Femur (tissue), 1 donor: ENCODE results near the gene COL19A1.

Experiments
- DNase-seq: peaks from one replicate; pipeline ENCODE4 v3.0.0-alpha.2; 2017

COL19A1 gene

DNA sequence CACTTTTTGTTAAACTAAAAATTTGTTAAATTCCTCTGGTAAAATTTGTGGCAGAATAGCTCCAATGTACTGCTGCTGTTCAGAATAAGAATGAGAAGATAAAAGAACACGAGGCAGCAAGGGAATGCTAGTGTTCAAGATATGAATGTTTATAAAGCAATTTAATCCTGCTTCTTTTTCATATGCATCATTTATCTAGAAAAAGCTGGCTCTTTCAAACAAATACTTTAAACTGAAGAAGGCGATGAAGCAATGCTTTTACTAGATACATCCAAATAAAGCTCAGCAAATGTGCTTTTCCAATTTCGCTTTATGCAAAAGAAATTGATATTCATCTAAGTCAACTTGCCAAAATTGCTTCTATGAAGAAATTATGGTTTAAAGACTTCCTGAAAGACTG is 370.0 kb downstream of the COL19A1 start:
- DNase-seq = no peak

DNA sequence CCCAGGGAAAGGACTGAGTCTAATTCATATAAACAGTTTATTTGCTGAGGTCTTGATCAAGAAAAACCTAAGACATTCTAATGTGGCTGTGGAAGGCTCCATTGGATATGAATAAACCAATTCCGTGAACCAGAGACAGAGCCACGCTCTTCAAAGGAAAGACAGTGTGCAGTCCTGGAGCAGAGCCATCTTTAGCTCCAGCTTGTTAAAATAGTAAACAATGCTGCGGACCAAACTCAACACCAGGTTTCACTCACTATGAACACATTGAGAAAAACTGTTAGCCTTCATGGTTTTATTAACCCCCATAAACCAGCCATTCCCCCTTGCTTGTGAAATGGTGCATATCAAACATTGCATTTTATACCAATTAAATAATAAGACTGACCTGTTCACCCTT is 374.7 kb downstream of the COL19A1 start:
- DNase-seq = no peak

DNA sequence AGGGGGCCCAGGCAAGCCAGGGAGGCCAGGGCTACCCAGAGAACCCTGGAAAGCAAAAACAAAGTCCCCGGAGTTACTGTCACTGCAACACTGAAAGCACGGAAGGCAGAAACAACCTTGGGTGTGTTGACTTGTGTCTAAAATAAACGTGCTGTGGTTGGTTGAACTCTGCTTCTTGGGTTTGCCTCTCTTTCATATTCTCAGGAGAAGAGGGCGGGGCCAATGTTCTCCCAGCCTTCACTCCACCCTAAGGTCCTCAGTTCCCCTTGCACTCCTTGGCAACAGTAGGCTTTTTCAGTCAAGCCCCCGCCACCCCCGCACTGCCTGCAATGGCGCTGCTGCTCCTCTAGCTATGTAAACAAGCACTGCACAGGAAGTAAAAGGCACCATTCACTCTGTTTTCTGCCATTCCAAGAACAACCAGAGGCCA is 375.6 kb downstream of the COL19A1 start:
- DNase-seq = peak; percentile 55

DNA sequence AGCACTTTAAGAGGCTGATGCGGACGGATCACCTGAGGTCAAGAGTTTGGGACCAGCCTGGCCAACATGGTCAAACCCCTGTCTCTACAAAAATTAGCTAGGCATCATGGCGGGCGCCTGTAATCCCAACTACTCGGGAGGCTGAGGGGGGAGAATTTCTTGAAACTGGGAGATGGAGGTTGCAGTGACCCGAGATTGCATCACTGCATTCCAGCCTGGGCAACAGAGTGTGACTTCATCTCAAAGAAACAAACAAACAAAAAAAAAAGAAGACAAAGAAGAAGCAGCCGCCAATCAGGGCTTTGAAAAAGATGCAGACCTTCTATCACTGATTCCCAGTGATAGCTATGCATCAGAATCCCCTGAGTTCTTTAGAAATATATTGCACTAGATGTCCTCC is 379.8 kb downstream of the COL19A1 start:
- DNase-seq = no peak

DNA sequence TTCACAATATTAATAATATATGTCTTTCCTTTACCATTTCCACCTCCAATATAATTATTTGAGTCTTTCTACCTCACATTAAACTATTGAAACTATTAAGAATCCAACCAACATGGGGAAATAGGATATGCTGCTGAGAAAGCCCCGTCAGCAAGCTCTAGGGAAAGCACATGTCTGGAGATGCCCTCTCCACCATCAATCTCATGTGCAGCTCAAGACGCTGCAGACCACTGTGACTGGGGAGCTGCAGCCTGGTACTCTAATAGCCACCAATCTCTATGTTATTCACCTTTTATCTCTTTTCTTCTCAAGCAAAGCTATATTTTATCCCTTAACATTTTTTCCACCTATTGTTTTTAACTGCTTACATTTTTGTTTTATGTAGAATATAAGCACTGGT is 386.2 kb downstream of the COL19A1 start:
- no peak for DNase-seq

DNA sequence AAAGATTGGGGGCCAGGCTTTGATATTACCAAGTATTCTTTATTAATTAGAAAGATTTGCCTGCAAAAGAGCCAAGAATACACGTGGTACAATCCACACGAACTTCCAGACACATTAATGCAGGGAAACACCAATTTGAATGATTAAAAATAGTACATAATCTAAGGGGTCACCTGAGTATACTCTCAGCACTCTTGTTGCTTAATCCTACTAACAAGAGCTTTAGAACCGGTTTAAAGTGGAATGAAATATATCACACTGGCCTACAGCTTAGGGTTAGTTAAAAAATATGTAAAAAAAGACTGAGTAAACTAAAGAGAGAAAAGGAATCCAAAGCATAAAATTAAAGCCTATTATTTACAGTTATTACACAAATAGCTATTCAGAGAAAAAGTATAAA is 387.6 kb downstream of the COL19A1 start:
- DNase-seq = no peak

DNA sequence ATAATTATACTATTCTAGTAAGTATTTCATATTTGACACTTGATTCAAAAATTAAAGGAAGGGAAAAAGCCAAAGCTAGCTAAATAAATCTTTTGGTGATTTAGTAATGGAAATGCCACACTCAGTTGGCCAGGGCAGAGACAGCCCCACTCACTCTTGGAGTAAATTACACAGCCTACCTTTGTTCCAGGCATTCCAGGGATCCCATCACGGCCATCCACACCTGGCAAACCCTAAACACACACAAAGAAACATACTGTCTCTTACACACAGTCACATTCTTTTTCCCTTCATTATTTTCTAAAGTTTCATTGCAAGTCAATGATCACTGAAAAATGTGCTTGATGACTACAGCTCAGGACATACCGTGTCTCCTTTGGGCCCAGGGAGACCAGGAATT is 388.4 kb downstream of the COL19A1 start:
- DNase-seq = no peak

DNA sequence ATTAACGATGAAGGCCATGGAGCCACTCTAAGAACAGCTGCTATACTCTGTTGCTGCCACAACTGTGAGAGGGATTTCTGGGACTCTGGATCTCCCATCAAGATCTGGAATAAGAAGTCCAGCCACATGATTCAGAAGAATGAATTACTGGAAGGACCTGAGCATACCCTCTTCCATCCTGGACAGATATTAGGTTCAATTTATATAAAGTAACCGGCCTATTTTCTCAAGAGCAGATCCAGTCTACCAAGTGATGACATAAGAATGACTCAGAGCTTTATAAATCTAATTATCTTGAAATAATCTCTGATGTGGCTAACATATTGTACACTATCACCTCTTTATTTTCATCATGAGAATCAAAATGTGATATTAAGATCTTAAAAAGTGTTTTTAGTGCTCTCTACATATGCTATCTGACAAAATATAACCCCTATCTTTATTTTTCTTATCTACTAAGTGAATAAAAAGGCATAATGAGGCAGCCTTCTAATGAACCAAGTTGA is 391.5 kb downstream of the COL19A1 start:
- DNase-seq = no peak

DNA sequence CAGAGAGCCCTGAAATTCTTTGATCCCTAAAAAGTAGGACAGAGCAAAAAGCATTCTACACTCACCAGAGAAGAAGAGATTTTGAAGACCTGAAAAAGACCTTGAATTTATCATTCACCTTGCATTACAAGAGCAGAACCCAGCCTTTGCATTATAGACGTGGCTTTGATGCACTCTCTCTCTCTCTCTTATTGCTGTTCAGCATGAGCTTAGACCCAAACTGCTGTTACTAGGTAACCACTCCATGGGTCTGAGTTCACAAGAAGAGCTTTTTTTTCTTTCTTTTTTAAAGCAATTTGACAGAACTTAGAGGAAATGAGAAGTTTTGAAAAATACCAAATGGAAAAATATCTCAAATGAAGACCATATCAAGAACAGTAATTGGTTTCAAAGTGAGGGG is 392.1 kb downstream of the COL19A1 start:
- no peak for DNase-seq
